ENCODE measurements around the gene PCDHGA4. TPM values are rescaled to one million over a fixed set of nuclear protein-coding genes. Genes with fewer than 3 reads are reported as not detected.
"Not testable (repeated sequence)": the region's sequence is repeated elsewhere in the genome, so short reads cannot be mapped to it uniquely, and the experiment has no call there.

The PCDHGA4 gene
- total RNA-seq, 4 donors from 2014 or later = 0.27 to 3.3 (median 0.81) TPM

- H3K27ac ChIP-seq = no peak overlapping the region
- TF ChIP-seq POLR2A (IDR thresholded peaks at IDR 0.05) = no peak
- no peak for TF ChIP-seq CTCF (IDR thresholded peaks at IDR 0.05)
- H3K4me1 ChIP-seq = no peaks in the 10 kb centered on the region
- DNase-seq = no peak
- H3K9me3 ChIP-seq = peaks cover 0 to 47% (median 11%) of the 10 kb centered on the region in 4 donors
- no peaks in the 10 kb centered on the region for H3K36me3 ChIP-seq
- no peak overlapping the region for H3K4me3 ChIP-seq
- H3K27me3 ChIP-seq = no peaks in the 10 kb centered on the region
Observed at GRCh38 chr5:141343953-141344463, 10.8 kb upstream of the PCDHGA4 start.

- no peak for DNase-seq
- Histone ChIP-seq H3K4me1 (no peaks in the 10 kb centered on the region), H3K27ac (no peak overlapping the region), H3K9me3 (peaks cover 0 to 40% (median 8%) of the 10 kb centered on the region in 4 donors), H3K27me3 (no peaks in the 10 kb centered on the region), H3K36me3 (no peaks in the 10 kb centered on the region), H3K4me3 (no peak overlapping the region)
- TF ChIP-seq CTCF (IDR thresholded peaks at IDR 0.05) = no peak
- TF ChIP-seq POLR2A (IDR thresholded peaks at IDR 0.05) = no peak
Observed at GRCh38 chr5:141345327-141345726, 9.5 kb upstream of the PCDHGA4 start.

GRCh38 chr5:141346017-141346416, 8.8 kb upstream of the PCDHGA4 start:
- not testable (repeated sequence) for H3K36me3 ChIP-seq, DNase-seq, H3K4me3 ChIP-seq, H3K4me1 ChIP-seq, H3K27me3 ChIP-seq, H3K27ac ChIP-seq
- peaks cover 0 to 41% (median 8%) of the 10 kb centered on the region in 4 donors for H3K9me3 ChIP-seq

GRCh38 chr5:141349917-141350619, 4.8 kb upstream of the PCDHGA4 start, which contains the start of gene PCDHGB1:
TSS of gene PCDHGB1 (plus strand) at chr5:141350099. CDS start at chr5:141350261, 162 bp downstream.
- H3K4me3 ChIP-seq = peak within 1 kb of the TSS in 1 of 4 donors; percentile 10
- TF ChIP-seq POLR2A (IDR thresholded peaks at IDR 0.05) (no peak), CTCF (IDR thresholded peaks at IDR 0.05) (peak in 3 of 6 experiments; percentile 6 to 13 (median 9))
- no peaks in the 10 kb centered on the region for H3K4me1 ChIP-seq
- peaks cover 0 to 40% (median 6%) of the 10 kb centered on the region in 4 donors for H3K9me3 ChIP-seq
- no peak within 1 kb of the TSS for H3K27ac ChIP-seq
- DNase-seq = no peak
- H3K27me3 ChIP-seq = no peaks in the 10 kb centered on the region
- H3K36me3 ChIP-seq = no peaks in the 10 kb centered on the region

GRCh38 chr5:141351591-141351990, 3.2 kb upstream of the PCDHGA4 start:
- Histone ChIP-seq H3K27ac (no peak overlapping the region), H3K36me3 (no peaks in the 10 kb centered on the region), H3K27me3 (no peaks in the 10 kb centered on the region), H3K9me3 (peaks cover 0 to 38% (median 5%) of the 10 kb centered on the region in 4 donors), H3K4me1 (no peaks in the 10 kb centered on the region), H3K4me3 (no peak overlapping the region)
- TF ChIP-seq CTCF (IDR thresholded peaks at IDR 0.05) (no peak), POLR2A (IDR thresholded peaks at IDR 0.05) (no peak)
- DNase-seq = no peak

GRCh38 chr5:141355641-141356040, 820 bp downstream of the PCDHGA4 start:
- Histone ChIP-seq H3K27ac (no peak overlapping the region), H3K36me3 (no peaks in the 10 kb centered on the region), H3K9me3 (peaks cover 0 to 58% (median 7%) of the 10 kb centered on the region in 4 donors), H3K4me1 (no peaks in the 10 kb centered on the region), H3K4me3 (no peak overlapping the region), H3K27me3 (no peaks in the 10 kb centered on the region)
- DNase-seq = no peak
- TF ChIP-seq POLR2A (IDR thresholded peaks at IDR 0.05) = no peak
- no peak for TF ChIP-seq CTCF (IDR thresholded peaks at IDR 0.05)

Measured in Peyer's patch (tissue), 4 donors.